Immature natural killer cell (primary cell): ENCODE data around the gene GJB6. TPM values are rescaled to one million over a fixed set of nuclear protein-coding genes. Genes with fewer than 3 reads are reported as not detected.

Source experiments
- DNase-seq, 3 donors: peaks; one replicate each; pipeline ENCODE4 v3.0.0; 2022; ENCODE audit warnings: mixed read lengths in 1 of 3
- H3K27ac Mint-ChIP-seq, 6 donors: one replicate each; pipeline ENCODE4 v1.8.0; 2020; ENCODE audit warnings: mixed read lengths in 6 of 6, mild to moderate bottlenecking in 5 of 6, inconsistent platforms in 4 of 6, moderate library complexity in 3 of 6
- H3K27me3 Mint-ChIP-seq, 3 donors: one replicate each; pipeline ENCODE4 v1.8.0; 2020 to 2021; ENCODE audit warnings: low read depth in 3 of 3, mild to moderate bottlenecking in 3 of 3, mixed read lengths in 3 of 3, moderate library complexity in 3 of 3, inconsistent platforms in 1 of 3
- H3K36me3 Mint-ChIP-seq, 3 donors: one replicate each; pipeline ENCODE4 v1.8.0; 2020; ENCODE audit warnings: mixed read lengths in 3 of 3, inconsistent platforms in 2 of 3, mild to moderate bottlenecking in 2 of 3
- H3K4me1 Mint-ChIP-seq, 2 donors: one replicate each; pipeline ENCODE4 v1.8.0; 2020; ENCODE audit warnings: inconsistent platforms in 2 of 2, mild to moderate bottlenecking in 2 of 2, mixed read lengths in 2 of 2, moderate library complexity in 1 of 2
- H3K4me3 Mint-ChIP-seq, 5 donors: one replicate each; pipeline ENCODE4 v1.8.0; 2020; ENCODE audit warnings: mild to moderate bottlenecking in 5 of 5, mixed read lengths in 5 of 5, inconsistent platforms in 3 of 5, moderate library complexity in 3 of 5
- H3K9me3 Mint-ChIP-seq, 6 donors: one replicate each; pipeline ENCODE4 v1.8.0; 2020; ENCODE audit warnings: mild to moderate bottlenecking in 6 of 6, mixed read lengths in 6 of 6, inconsistent platforms in 4 of 6, moderate library complexity in 3 of 6
- polyA plus RNA-seq, 3 donors: library from polyadenylated mRNA; unstranded; fragments of 300-500 nt; fragmentation: Illumina TruSeq; gene quantifications; one replicate each; pipeline ENCODE4 v1.2.3, GENCODE V29; 2021

Gene GJB6
- polyA plus RNA-seq, 3 donors from 2014 or later, result not detected

GRCh38 chr13:20190076-20190475, 42.0 kb downstream of the GJB6 start:
- peaks cover 16 to 19% of the 10 kb centered on the region in 2 donors for H3K4me1 Mint-ChIP-seq

GRCh38 chr13:20188667-20189553, 43.2 kb downstream of the GJB6 start:
- Mint-ChIP-seq H3K9me3 (no peaks in the 10 kb centered on the region), H3K27me3 (peaks cover 3 to 22% (median 12%) of the 10 kb centered on the region in 3 donors), H3K4me3 (no peak overlapping the region), H3K36me3 (no peaks in the 10 kb centered on the region), H3K4me1 (peaks cover 12 to 13% of the 10 kb centered on the region in 2 donors), H3K27ac (no peak overlapping the region)
- DNase-seq, result no peak

More at GRCh38 chr13:20190076-20190475, 42.0 kb downstream of the GJB6 start:
- Mint-ChIP-seq H3K27ac (no peak overlapping the region), H3K36me3 (no peaks in the 10 kb centered on the region), H3K27me3 (peaks cover 9 to 28% (median 24%) of the 10 kb centered on the region in 3 donors), H3K4me3 (no peak overlapping the region), H3K9me3 (peaks cover 0 to 2% (median 0%) of the 10 kb centered on the region in 6 donors)
- no peak for DNase-seq

- no peaks in the 10 kb centered on the region for H3K36me3 Mint-ChIP-seq
- peaks cover 3 to 19% (median 7%) of the 10 kb centered on the region in 3 donors for H3K27me3 Mint-ChIP-seq
- H3K27ac Mint-ChIP-seq, result no peak overlapping the region
- peaks cover under 1 to 2% of the 10 kb centered on the region in 2 donors for H3K4me1 Mint-ChIP-seq
- no peak overlapping the region for H3K4me3 Mint-ChIP-seq
- DNase-seq, result no peak
- H3K9me3 Mint-ChIP-seq, result no peaks in the 10 kb centered on the region
Observed at GRCh38 chr13:20186771-20187170, 45.3 kb downstream of the GJB6 start.

GRCh38 chr13:20185366-20186056, 46.6 kb downstream of the GJB6 start:
- no peak for DNase-seq
- H3K4me3 Mint-ChIP-seq, result no peak overlapping the region
- no peaks in the 10 kb centered on the region for H3K9me3 Mint-ChIP-seq
- H3K4me1 Mint-ChIP-seq, result peaks cover 0 to 2% of the 10 kb centered on the region in 2 donors
- H3K27ac Mint-ChIP-seq, result no peak overlapping the region
- peaks cover 3 to 13% (median 3%) of the 10 kb centered on the region in 3 donors for H3K27me3 Mint-ChIP-seq
- no peaks in the 10 kb centered on the region for H3K36me3 Mint-ChIP-seq

GRCh38 chr13:20182231-20182846, 49.8 kb downstream of the GJB6 start:
- Mint-ChIP-seq H3K9me3 (no peaks in the 10 kb centered on the region), H3K4me1 (no peaks in the 10 kb centered on the region), H3K4me3 (no peak overlapping the region), H3K27ac (no peak overlapping the region), H3K27me3 (peaks cover 7 to 23% (median 9%) of the 10 kb centered on the region in 3 donors), H3K36me3 (no peaks in the 10 kb centered on the region)
- peak; percentile 33 to 51 (median 46) for DNase-seq

GRCh38 chr13:20181188-20181587, 50.9 kb downstream of the GJB6 start:
- Mint-ChIP-seq H3K27me3 (peaks cover 7 to 23% (median 9%) of the 10 kb centered on the region in 3 donors), H3K36me3 (no peaks in the 10 kb centered on the region), H3K4me1 (no peaks in the 10 kb centered on the region), H3K9me3 (no peaks in the 10 kb centered on the region), H3K27ac (no peak overlapping the region), H3K4me3 (no peak overlapping the region)
- no peak for DNase-seq

GRCh38 chr13:20178156-20178555, 54.0 kb downstream of the GJB6 start:
- Mint-ChIP-seq H3K27me3 (peaks cover 11 to 28% (median 13%) of the 10 kb centered on the region in 3 donors), H3K4me3 (no peak overlapping the region), H3K27ac (no peak overlapping the region), H3K9me3 (no peaks in the 10 kb centered on the region), H3K4me1 (no peaks in the 10 kb centered on the region), H3K36me3 (no peaks in the 10 kb centered on the region)
- DNase-seq, result no peak

- DNase-seq, result no peak
- no peak overlapping the region for H3K4me3 Mint-ChIP-seq
- H3K27me3 Mint-ChIP-seq, result peaks cover 10 to 30% (median 13%) of the 10 kb centered on the region in 3 donors
- H3K36me3 Mint-ChIP-seq, result no peaks in the 10 kb centered on the region
- no peaks in the 10 kb centered on the region for H3K9me3 Mint-ChIP-seq
- no peak overlapping the region for H3K27ac Mint-ChIP-seq
- no peaks in the 10 kb centered on the region for H3K4me1 Mint-ChIP-seq
Observed at GRCh38 chr13:20177049-20177831, 54.9 kb downstream of the GJB6 start.

GRCh38 chr13:20175907-20176652, 56.0 kb downstream of the GJB6 start:
- Mint-ChIP-seq H3K9me3 (no peaks in the 10 kb centered on the region), H3K4me3 (no peak overlapping the region), H3K4me1 (no peaks in the 10 kb centered on the region), H3K36me3 (no peaks in the 10 kb centered on the region), H3K27ac (no peak overlapping the region), H3K27me3 (peaks cover 8 to 28% (median 17%) of the 10 kb centered on the region in 3 donors)
- DNase-seq, result no peak

- Mint-ChIP-seq H3K9me3 (no peaks in the 10 kb centered on the region), H3K27ac (no peak overlapping the region), H3K27me3 (peaks cover 7 to 24% (median 16%) of the 10 kb centered on the region in 3 donors), H3K4me3 (no peak overlapping the region), H3K36me3 (no peaks in the 10 kb centered on the region), H3K4me1 (no peaks in the 10 kb centered on the region)
- DNase-seq, result no peak
Observed at GRCh38 chr13:20175406-20175794, 56.7 kb downstream of the GJB6 start.

GRCh38 chr13:20174656-20175405, 57.3 kb downstream of the GJB6 start:
- Mint-ChIP-seq H3K9me3 (no peaks in the 10 kb centered on the region), H3K4me3 (no peak overlapping the region), H3K36me3 (no peaks in the 10 kb centered on the region), H3K27me3 (peaks cover 7 to 24% (median 17%) of the 10 kb centered on the region in 3 donors), H3K4me1 (no peaks in the 10 kb centered on the region), H3K27ac (no peak overlapping the region)
- DNase-seq, result no peak

- Mint-ChIP-seq H3K4me1 (no peaks in the 10 kb centered on the region), H3K9me3 (no peaks in the 10 kb centered on the region), H3K27ac (no peak overlapping the region)
Observed at GRCh38 chr13:20173116-20173746, 58.9 kb downstream of the GJB6 start.

More at GRCh38 chr13:20173116-20173746, 58.9 kb downstream of the GJB6 start:
- Mint-ChIP-seq H3K36me3 (no peaks in the 10 kb centered on the region), H3K27me3 (peaks cover 4 to 22% (median 12%) of the 10 kb centered on the region in 3 donors), H3K4me3 (no peak overlapping the region)
- DNase-seq, result no peak
